ENCODE results near the gene DOCK9.

Gene DOCK9

DNA sequence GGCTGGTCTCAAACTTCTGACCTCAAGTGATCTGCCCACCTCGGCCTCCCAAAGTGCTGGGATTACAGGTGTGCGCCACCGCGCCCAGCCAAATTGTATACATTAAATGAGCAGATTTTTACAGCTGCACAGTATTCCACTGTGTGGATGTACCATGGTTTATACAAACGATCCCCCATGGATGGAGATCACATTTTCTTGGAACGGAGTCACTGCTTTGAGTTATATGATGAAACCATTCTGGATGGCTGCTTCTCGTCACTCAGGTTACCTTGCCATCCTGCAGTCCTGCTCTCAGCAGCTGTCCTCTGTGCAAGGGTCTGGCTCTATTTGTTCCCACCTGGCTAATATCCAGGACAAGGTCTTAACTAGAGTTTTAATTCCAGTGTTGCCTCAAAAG is 186.3 kb downstream of the DOCK9 start:
- H3K4me3 ChIP-seq (ENCODE audit: low read depth, low read length), result no peak overlapping the region
- TF ChIP-seq, protein P1, sequence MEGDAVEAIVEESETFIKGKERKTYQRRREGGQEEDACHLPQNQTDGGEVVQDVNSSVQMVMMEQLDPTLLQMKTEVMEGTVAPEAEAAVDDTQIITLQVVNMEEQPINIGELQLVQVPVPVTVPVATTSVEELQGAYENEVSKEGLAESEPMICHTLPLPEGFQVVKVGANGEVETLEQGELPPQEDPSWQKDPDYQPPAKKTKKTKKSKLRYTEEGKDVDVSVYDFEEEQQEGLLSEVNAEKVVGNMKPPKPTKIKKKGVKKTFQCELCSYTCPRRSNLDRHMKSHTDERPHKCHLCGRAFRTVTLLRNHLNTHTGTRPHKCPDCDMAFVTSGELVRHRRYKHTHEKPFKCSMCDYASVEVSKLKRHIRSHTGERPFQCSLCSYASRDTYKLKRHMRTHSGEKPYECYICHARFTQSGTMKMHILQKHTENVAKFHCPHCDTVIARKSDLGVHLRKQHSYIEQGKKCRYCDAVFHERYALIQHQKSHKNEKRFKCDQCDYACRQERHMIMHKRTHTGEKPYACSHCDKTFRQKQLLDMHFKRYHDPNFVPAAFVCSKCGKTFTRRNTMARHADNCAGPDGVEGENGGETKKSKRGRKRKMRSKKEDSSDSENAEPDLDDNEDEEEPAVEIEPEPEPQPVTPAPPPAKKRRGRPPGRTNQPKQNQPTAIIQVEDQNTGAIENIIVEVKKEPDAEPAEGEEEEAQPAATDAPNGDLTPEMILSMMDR (conservative IDR thresholded peaks at IDR 0.05; ENCODE audit: low read depth, low read length), result no peak
- DNase-seq (ENCODE audit: low read depth), result no peak

- no peak overlapping the region for H3K4me3 ChIP-seq (ENCODE audit: low read depth, low read length)
- TF ChIP-seq, protein P1 (conservative IDR thresholded peaks at IDR 0.05; ENCODE audit: low read depth, low read length), result no peak
- DNase-seq (ENCODE audit: low read depth), result no peak
These were observed 189.9 kb downstream of the DOCK9 start for GRCh38 chr13:98787996-98788395.

DNA sequence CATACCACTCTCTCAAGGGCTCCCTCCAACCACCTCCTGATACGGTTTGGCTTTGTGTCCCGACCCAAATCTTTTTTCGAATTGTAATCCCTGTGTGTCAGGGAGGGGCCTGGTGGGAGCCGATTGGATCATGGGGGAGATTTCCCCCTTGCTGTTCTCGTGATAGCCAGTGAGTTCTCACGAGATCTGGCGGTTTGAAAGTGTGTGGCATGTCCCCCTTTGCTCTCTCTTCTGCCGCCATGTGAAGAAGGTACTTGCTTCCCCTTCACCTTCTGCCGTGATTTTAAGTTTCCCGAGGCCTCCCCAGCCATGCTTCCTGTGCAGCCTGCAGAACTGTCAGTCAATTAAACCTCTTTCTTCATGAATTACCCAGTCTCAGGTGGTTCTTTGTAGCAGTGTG is 190.7 kb downstream of the DOCK9 start:
- no peak overlapping the region for H3K4me3 ChIP-seq (ENCODE audit: low read depth, low read length)
- no peak for DNase-seq (ENCODE audit: low read depth)
- TF ChIP-seq, protein P1 (conservative IDR thresholded peaks at IDR 0.05; ENCODE audit: low read depth, low read length), result no peak

GRCh38 chr13:98786023-98786422 is 191.8 kb downstream of the DOCK9 start:
- TF ChIP-seq, protein P1 (conservative IDR thresholded peaks at IDR 0.05; ENCODE audit: low read depth, low read length), result no peak
- H3K4me3 ChIP-seq (ENCODE audit: low read depth, low read length), result no peak overlapping the region
- no peak for DNase-seq (ENCODE audit: low read depth)

DNA sequence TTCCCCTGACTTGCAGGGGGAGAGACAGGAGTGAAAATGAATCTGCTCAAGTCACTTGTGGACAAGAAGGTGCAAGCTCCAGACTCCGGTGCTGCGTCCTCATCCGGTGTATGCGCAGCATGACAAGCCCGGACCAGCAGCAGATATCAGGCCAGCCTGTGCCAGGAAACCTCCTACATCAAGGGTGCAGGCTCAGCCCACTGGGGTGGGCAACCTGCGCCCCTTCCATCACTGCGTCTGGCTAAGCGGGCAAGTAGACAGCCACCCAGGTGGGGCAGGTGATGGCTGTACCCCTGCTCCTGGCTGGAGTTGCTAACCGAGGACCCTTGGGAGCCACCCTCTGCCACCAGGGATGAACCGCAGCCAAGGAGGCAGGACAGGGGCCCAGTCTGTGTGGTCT is 192.5 kb downstream of the DOCK9 start:
- H3K4me3 ChIP-seq (ENCODE audit: low read depth, low read length), result no peak overlapping the region
- TF ChIP-seq, protein P1 (conservative IDR thresholded peaks at IDR 0.05; ENCODE audit: low read depth, low read length), result no peak
- DNase-seq (ENCODE audit: low read depth), result no peak

DNA sequence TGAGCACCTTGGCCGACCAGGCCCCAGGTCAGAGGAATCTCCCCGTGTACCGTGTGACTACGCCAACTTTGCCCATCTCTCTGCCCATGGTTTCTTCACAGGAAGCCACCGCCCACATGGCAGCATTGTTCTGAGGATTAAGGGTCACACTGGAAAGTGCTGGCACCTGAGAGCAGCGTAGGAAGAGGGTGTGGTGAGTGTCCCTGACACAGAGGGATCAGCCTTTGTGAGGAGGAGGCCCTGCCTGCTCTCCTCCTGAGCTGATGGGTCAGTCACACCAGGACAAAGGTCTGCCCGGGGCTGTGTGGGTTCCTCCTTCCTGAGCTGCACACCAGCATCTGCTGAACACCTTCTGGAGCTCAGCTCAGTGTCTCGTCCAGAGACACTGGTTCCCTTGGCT is 193.2 kb downstream of the DOCK9 start:
- TF ChIP-seq, protein P1 (conservative IDR thresholded peaks at IDR 0.05; ENCODE audit: low read depth, low read length), result no peak
- no peak overlapping the region for H3K4me3 ChIP-seq (ENCODE audit: low read depth, low read length)
- no peak for DNase-seq (ENCODE audit: low read depth)

DNA sequence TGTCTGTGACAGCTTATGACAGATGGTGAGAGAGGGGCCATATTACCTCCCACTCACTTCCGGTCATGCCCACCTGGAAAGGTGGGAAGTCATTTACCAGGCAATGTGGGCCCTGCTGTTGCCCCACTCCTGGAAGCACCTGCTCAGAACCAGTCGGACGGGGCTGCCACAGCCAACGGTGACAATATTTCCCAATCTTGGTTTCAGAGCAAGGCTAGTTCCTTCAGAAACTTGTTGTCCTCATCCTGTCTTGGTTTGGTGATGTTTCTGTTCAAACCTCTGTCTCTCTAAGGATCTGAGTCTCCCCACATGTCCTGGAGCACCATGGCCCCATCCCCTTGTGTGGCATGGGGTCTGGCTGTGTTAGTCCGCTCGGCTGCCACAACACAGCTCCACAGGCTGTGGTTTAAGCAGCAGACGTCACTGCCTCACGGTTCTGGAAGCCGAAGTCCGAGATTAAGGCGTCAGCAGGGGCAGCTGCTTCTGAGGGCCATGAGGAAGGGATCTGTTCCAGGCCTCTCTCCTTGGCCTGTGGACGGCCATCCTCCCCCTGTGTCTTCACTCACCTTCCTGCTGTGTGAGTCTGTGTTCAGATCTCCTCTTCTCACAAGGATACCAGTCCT is 193.9 kb downstream of the DOCK9 start:
- TF ChIP-seq, protein P1 (conservative IDR thresholded peaks at IDR 0.05; ENCODE audit: low read depth, low read length), result no peak
- no peak overlapping the region for H3K4me3 ChIP-seq (ENCODE audit: low read depth, low read length)
- no peak for DNase-seq (ENCODE audit: low read depth)
